GM23338 (cell line): ENCODE measurements around the gene PKD2L2. TPM values are rescaled to one million over a fixed set of nuclear protein-coding genes. Genes with fewer than 3 reads are reported as not detected.
"Not testable (repeated sequence)": the region's sequence is repeated elsewhere in the genome, so short reads cannot be mapped to it uniquely, and the experiment has no call there.

Source experiments
- ATAC-seq: fragments of 200-7000 bp; cut with Tn5 transposase; 3 replicates; pipeline ENCODE4 v1.9.1; 2020
- DNase-seq: peaks from one replicate; pipeline ENCODE4 v3.0.0-alpha.2; 2015; ENCODE audit warnings: low spot score
- H2AFZ ChIP-seq: fragments of 200-600 bp; sonication (generic); 2 replicates; pipeline ENCODE4 v1.8.0; 2016; ENCODE audit warnings: antibody characterized with exemption, mild to moderate bottlenecking, moderate library complexity
- H3F3A ChIP-seq: fragments of 200-600 bp; sonication (generic); replicated peaks from 2 replicates; pipeline ENCODE4 v1.8.0; 2017; ENCODE audit warnings: antibody characterized with exemption, mixed run types, low read depth
- H3K27ac ChIP-seq: fragments of 200-600 bp; sonication (generic); 2 replicates; pipeline ENCODE4 v1.6.1; 2016; ENCODE audit warnings: low read depth
- H3K27me3 ChIP-seq: fragments of 200-600 bp; sonication (generic); 2 replicates; pipeline ENCODE4 v1.8.0; 2016; ENCODE audit warnings: mild to moderate bottlenecking, mixed run types, moderate library complexity; ENCODE audit not compliant: insufficient read depth
- H3K36me3 ChIP-seq: fragments of 200-600 bp; sonication (generic); 2 replicates; pipeline ENCODE4 v1.8.0; 2016; ENCODE audit warnings: mild to moderate bottlenecking; ENCODE audit not compliant: insufficient read depth
- H3K4me1 ChIP-seq: fragments of 200-600 bp; sonication (generic); 2 replicates; pipeline ENCODE4 v1.8.0; 2016; ENCODE audit warnings: mild to moderate bottlenecking, moderate library complexity; ENCODE audit not compliant: insufficient read depth
- H3K4me2 ChIP-seq: fragments of 200-600 bp; sonication (generic); 2 replicates; pipeline ENCODE4 v1.7.1; 2017; ENCODE audit warnings: mixed run types
- H3K4me3 ChIP-seq: fragments of 200-600 bp; sonication (generic); 2 replicates; pipeline ENCODE4 v1.6.1; 2016; ENCODE audit warnings: mixed run types
- H3K79me2 ChIP-seq: fragments of 200-600 bp; sonication (generic); replicated peaks from 2 replicates; pipeline ENCODE4 v1.8.0; 2017; ENCODE audit warnings: mild to moderate bottlenecking; ENCODE audit not compliant: insufficient read depth
- H3K9me2 ChIP-seq: fragments of 200-600 bp; sonication (generic); 2 replicates; pipeline ENCODE4 v1.8.0; 2017; ENCODE audit not compliant: insufficient read depth
- H4K20me1 ChIP-seq: fragments of 200-600 bp; sonication (generic); replicated peaks from 2 replicates; pipeline ENCODE4 v1.8.0; 2017; ENCODE audit warnings: mild to moderate bottlenecking; ENCODE audit not compliant: insufficient read depth
- H3K27ac Mint-ChIP-seq: 2 replicates; pipeline ENCODE4 v1.8.0; 2020; ENCODE audit warnings: inconsistent platforms, mild to moderate bottlenecking, moderate library complexity, mixed read lengths
- H3K27me3 Mint-ChIP-seq: 3 replicates; pipeline ENCODE4 v1.8.0; 2022; ENCODE audit warnings: low read depth, mild to moderate bottlenecking, moderate library complexity, mixed read lengths, inconsistent platforms; ENCODE audit not compliant: insufficient read depth, poor library complexity
- H3K36me3 Mint-ChIP-seq: 3 replicates; pipeline ENCODE4 v1.8.0; 2021; ENCODE audit warnings: low read depth, mild to moderate bottlenecking, inconsistent platforms, moderate library complexity, mixed read lengths
- H3K4me1 Mint-ChIP-seq: 3 replicates; pipeline ENCODE4 v1.8.0; 2020; ENCODE audit warnings: mild to moderate bottlenecking, inconsistent platforms, mixed read lengths
- H3K4me3 Mint-ChIP-seq: 3 replicates; pipeline ENCODE4 v1.8.0; 2021; ENCODE audit warnings: moderate library complexity, mild to moderate bottlenecking, inconsistent platforms, mixed read lengths
- H3K9me3 Mint-ChIP-seq: 3 replicates; pipeline ENCODE4 v1.8.0; 2020; ENCODE audit warnings: moderate library complexity, mild to moderate bottlenecking, inconsistent platforms, mixed read lengths
- CREB1 ChIP-seq: fragments of 250-450 bp; sonication (Bioruptor Pico); IDR thresholded peaks from 2 replicates; pipeline ENCODE4 v1.5.0; 2020; ENCODE audit warnings: low read depth, mild to moderate bottlenecking, moderate library complexity
- CTCF ChIP-seq, 2 experiments: fragments of 200-600 bp in 1 of 2; sonication (generic) in 1 of 2; conservative IDR thresholded peaks; 2 replicates each; pipeline versions ENCODE4 v1.5.1 to v1.6.1; 2016 to 2017; ENCODE audit warnings: antibody characterized with exemption in 2 of 2, low read depth in 2 of 2, mild to moderate bottlenecking in 2 of 2, moderate library complexity in 1 of 2
- ETS1 ChIP-seq: IDR thresholded peaks from 2 replicates; pipeline ENCODE4 v1.6.1; 2016; ENCODE audit warnings: antibody characterized with exemption
- EZH2 ChIP-seq: fragments of 200-600 bp; sonication (generic); IDR thresholded peaks from one replicate; pipeline ENCODE4 v1.8.0; 2017; ENCODE audit warnings: antibody characterized with exemption, mild to moderate bottlenecking, low read depth; ENCODE audit not compliant: unreplicated experiment
- EZH2phosphoT487 ChIP-seq: fragments of 200-600 bp; sonication (generic); IDR thresholded peaks from one replicate; pipeline ENCODE4 v1.8.1; 2018; ENCODE audit warnings: antibody characterized with exemption; ENCODE audit not compliant: unreplicated experiment
- JUNB ChIP-seq: IDR thresholded peaks from one replicate; pipeline ENCODE4 v1.6.1; 2016; ENCODE audit warnings: antibody characterized with exemption; ENCODE audit not compliant: unreplicated experiment
- NANOG ChIP-seq: IDR thresholded peaks from 2 replicates; pipeline ENCODE4 v1.6.1; 2016; ENCODE audit warnings: antibody characterized with exemption, borderline replicate concordance
- POLR2AphosphoS5 ChIP-seq: IDR thresholded peaks from 2 replicates; pipeline ENCODE4 v1.6.1; 2016; ENCODE audit warnings: antibody characterized with exemption, low read depth
- REST ChIP-seq: IDR thresholded peaks from one replicate; pipeline ENCODE4 v1.6.1; 2018; ENCODE audit warnings: antibody characterized with exemption; ENCODE audit not compliant: unreplicated experiment
- STAT1 ChIP-seq: IDR thresholded peaks from one replicate; pipeline ENCODE4 v1.6.1; 2016; ENCODE audit warnings: antibody characterized with exemption; ENCODE audit not compliant: unreplicated experiment
- ZNF114 ChIP-seq: fragments of 250-450 bp; sonication (Bioruptor Pico); IDR thresholded peaks from 2 replicates; pipeline ENCODE4 v1.5.0; 2020; ENCODE audit warnings: mild to moderate bottlenecking, moderate library complexity
- ZNF331 ChIP-seq: fragments of 250-450 bp; sonication (Bioruptor Pico); IDR thresholded peaks from 2 replicates; pipeline ENCODE4 v1.5.0; 2020; ENCODE audit warnings: low read depth, mild to moderate bottlenecking, moderate library complexity
- polyA plus RNA-seq: library from polyadenylated mRNA; unstranded; fragments of >200 nt; fragmentation: Nextera tagmentation; extraction: Ambion mirVana; gene quantifications from 2 replicates; pipeline ENCODE4 v1.2.1, GENCODE V29; 2016
- total RNA-seq: library from RNA; depleted of rRNA; stranded (reverse); fragments of >200 nt; shearing (Covaris generic); gene quantifications from 2 replicates; pipeline ENCODE4 v1.2.3, GENCODE V29; 2014

PKD2L2 gene
- total and polyA plus RNA-seq, 2 experiments from 2014 or later, result 0.16 TPM; not detected in 1

GRCh38 chr5:137847687-137848086 is 41.6 kb upstream of the PKD2L2 start:
- H3K4me3 ChIP-seq, result no peak overlapping the region
- Mint-ChIP-seq H3K27me3 (no peaks in the 10 kb centered on the region), H3K9me3 (no peaks in the 10 kb centered on the region), H3K4me1 (no peaks in the 10 kb centered on the region), H3K27ac (no peak overlapping the region), H3K36me3 (no peaks in the 10 kb centered on the region), H3K4me3 (no peak overlapping the region)
- no peak for TF ChIP-seq CREB1
- no peak for TF ChIP-seq EZH2phosphoT487
- TF ChIP-seq NANOG, result no peak
- TF ChIP-seq ZNF114 (CRISPR knock-in tag), result no peak
- no peak for TF ChIP-seq POLR2AphosphoS5
- no peak for TF ChIP-seq EZH2
- no peak for TF ChIP-seq ETS1
- TF ChIP-seq STAT1, result no peak
- no peak overlapping the region for H3K27ac ChIP-seq
- H3F3A ChIP-seq, result no peaks in the 10 kb centered on the region
- no peaks in the 10 kb centered on the region for H3K4me1 ChIP-seq
- no peaks in the 10 kb centered on the region for H3K9me2 ChIP-seq
- no peaks in the 10 kb centered on the region for H4K20me1 ChIP-seq
- no peaks in the 10 kb centered on the region for H3K27me3 ChIP-seq
- ATAC-seq (no peak), DNase-seq (no peak)
- H3K4me2 ChIP-seq, result no peak overlapping the region
- H3K79me2 ChIP-seq, result no peaks in the 10 kb centered on the region
- no peaks in the 10 kb centered on the region for H3K36me3 ChIP-seq
- no peak overlapping the region for H2AFZ ChIP-seq

- H3K4me3 ChIP-seq, H2AFZ ChIP-seq, H3K27ac ChIP-seq, H4K20me1 ChIP-seq, H3K9me3 Mint-ChIP-seq, H3K79me2 ChIP-seq, H3K4me2 ChIP-seq, H3K27ac Mint-ChIP-seq, H3K27me3 ChIP-seq, H3K4me1 ChIP-seq, H3K9me2 ChIP-seq, H3K4me3 Mint-ChIP-seq, H3K36me3 Mint-ChIP-seq, H3K4me1 Mint-ChIP-seq, H3F3A ChIP-seq, H3K36me3 ChIP-seq, ATAC-seq, H3K27me3 Mint-ChIP-seq, DNase-seq: not testable (repeated sequence)
These were observed 36.1 kb upstream of the PKD2L2 start for GRCh38 chr5:137853165-137853564.

- no peak for ATAC-seq
- no peak for DNase-seq
- Histone ChIP-seq H3K79me2 (no peaks in the 10 kb centered on the region), H3K27ac (no peak overlapping the region), H2AFZ (no peak overlapping the region), H3K9me2 (no peaks in the 10 kb centered on the region), H4K20me1 (no peaks in the 10 kb centered on the region), H3K4me1 (no peaks in the 10 kb centered on the region), H3K4me2 (no peak overlapping the region), H3F3A (no peaks in the 10 kb centered on the region), H3K36me3 (no peaks in the 10 kb centered on the region), H3K4me3 (no peak overlapping the region), H3K27me3 (no peaks in the 10 kb centered on the region)
- Mint-ChIP-seq H3K9me3 (no peaks in the 10 kb centered on the region), H3K27ac (no peak overlapping the region), H3K4me3 (no peak overlapping the region), H3K4me1 (peaks cover 5% of the 10 kb centered on the region; the same call in 2 of the 3 replicates), H3K36me3 (no peaks in the 10 kb centered on the region), H3K27me3 (no peaks in the 10 kb centered on the region)
- no peak for TF ChIP-seq ETS1
- TF ChIP-seq ZNF331 (CRISPR knock-in tag), result no peak
- no peak for TF ChIP-seq EZH2phosphoT487
- no peak for TF ChIP-seq CREB1
- TF ChIP-seq REST, result no peak
- TF ChIP-seq STAT1, result no peak
- no peak for TF ChIP-seq NANOG
- no peak for TF ChIP-seq CTCF (conservative IDR thresholded peaks at IDR 0.05; ENCODE audit: low read depth in 2 of 2)
- no peak for TF ChIP-seq JUNB
These were observed 33.1 kb upstream of the PKD2L2 start for GRCh38 chr5:137856201-137856600.
